Measurements from ENCODE around the gene RNASEH2A.

The RNASEH2A gene

GRCh38 chr19:12782424-12783290 is 23.7 kb upstream of the RNASEH2A start:
- peak; percentile 92 for DNase-seq (ENCODE audit: low spot score)

GRCh38 chr19:12783291-12783848 is 23.0 kb upstream of the RNASEH2A start:
- DNase-seq (ENCODE audit: low spot score) = peak; percentile 26

- DNase-seq (ENCODE audit: low spot score) = peak; percentile 19
These were observed 22.5 kb upstream of the RNASEH2A start for GRCh38 chr19:12783849-12784393.

GRCh38 chr19:12784394-12784870 is 22.0 kb upstream of the RNASEH2A start:
- peak; percentile 31 for DNase-seq (ENCODE audit: low spot score)

- DNase-seq (ENCODE audit: low spot score) = peak; percentile 59
These were observed 21.4 kb upstream of the RNASEH2A start for GRCh38 chr19:12784871-12785430.

DNA sequence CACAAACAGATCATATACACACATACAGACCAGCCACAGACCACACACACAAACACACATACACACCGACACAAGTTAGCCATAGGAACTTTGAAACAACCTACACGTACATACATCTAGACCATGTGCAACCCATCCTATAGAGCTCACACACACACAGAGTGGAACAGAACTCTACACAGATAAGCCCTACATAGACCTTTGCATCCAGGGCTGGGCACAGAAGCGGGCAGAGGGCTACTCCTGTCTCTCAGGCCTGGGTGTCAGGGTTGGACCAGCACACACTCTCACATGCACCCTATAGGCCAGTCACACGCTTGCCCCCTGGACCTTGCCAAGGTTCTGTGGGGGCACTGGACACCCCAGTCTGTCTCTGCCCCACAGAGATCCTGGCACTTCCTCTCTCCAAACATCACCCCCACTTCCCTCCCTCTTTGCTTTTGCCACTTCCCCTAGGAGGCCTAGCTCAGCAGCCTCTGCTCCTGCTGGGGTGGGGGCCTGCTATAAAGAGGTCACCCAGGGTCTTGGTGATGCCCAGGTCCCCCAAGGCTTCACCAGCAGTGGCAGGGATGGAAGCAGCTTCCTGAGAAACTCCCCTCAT is 20.9 kb upstream of the RNASEH2A start:
- peak; percentile 20 for DNase-seq (ENCODE audit: low spot score)

- peak; percentile 23 for DNase-seq (ENCODE audit: low spot score)
These were observed 20.1 kb upstream of the RNASEH2A start for GRCh38 chr19:12786141-12786870.

DNA sequence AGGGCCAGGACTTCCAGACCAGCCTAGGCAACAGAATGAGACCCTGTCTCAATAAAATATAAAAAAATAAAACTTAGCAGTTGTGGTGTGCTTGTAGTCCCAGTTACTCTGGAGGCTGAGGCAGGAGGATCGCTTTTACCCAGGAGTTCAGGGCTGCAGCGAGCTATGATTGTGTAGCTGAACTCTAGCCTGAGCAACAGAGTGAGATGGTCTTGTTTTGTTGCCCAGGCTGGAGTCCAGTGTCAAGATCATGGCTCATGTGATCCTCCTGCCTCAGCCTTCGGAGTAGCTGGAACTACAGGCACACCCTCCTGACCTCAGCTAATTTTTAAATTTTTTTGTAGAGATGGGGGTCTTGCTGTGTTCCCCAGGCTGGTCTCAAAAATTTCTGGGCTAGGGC is 19.4 kb upstream of the RNASEH2A start:
- DNase-seq (ENCODE audit: low spot score) = no peak

DNA sequence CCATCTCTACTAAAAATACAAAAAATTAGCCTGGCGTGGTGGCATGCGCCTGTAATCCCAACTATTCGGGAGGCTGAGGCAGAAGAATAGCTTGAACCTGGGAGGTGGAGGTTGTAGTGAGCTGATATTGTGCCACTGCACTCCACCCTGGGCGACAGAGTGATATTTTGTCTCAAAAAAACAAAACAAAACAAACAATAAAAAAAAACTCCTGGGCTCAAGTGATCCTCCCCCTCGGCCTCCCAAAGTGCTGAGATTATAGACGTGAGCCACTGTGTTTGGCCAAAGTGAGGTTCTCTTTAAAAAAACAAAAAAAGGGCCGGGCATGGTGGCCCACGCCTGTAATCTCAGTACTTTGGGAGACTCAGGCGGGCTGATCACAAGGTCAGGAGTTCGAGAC is 18.9 kb upstream of the RNASEH2A start:
- no peak for DNase-seq (ENCODE audit: low spot score)

DNA sequence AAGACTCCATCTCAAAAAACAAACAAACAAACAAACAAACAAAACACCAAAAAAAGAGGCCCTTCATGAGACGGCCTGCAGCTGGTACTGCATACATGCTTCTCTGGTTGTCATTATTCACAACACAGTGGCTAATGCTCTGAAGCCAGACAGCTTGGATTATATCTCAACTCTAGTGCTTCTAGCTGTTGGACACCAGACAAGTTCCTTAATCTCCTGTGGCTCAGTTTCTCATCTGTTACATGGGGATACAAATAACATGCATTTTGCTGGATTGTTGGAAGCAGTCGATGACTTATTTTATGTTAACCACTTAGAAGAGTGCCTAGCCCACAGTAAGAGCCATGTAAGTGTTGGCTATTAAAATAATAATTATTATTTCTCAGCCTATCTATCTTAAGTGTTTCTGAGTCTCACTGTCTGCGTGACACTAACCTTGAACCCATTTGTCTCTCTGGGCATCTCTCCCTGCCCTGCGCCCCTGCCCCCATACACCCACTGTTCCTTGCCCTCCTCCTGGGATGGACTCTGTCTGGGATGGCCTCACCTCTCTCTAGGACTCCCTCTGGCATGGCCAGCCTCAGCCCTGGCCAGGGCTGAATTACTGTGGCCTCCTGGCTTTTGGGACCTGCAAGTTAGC is 18.2 kb upstream of the RNASEH2A start:
- DNase-seq (ENCODE audit: low spot score) = no peak

DNA sequence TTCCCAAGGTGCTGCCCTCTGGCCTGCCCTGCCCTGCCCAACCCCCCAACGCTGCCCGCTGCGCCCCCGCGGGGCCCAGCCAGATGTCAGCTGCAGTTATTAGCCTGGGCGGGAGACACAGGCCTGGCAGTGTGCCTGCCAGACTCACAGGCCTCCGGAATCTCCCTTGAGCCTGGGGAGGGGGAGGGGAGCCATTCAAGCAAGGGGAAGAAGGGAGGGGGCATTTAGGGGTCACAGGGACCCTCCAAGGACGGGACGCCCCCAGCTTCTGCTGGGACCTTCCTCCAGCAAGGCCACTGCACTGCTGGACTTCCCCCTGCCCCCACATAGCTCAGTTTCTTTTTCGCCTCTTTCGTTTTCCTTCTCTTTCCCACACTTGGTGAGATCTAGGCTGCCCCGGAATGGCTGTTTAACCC is 17.7 kb upstream of the RNASEH2A start:
- peak; percentile 60 for DNase-seq (ENCODE audit: low spot score)

DNA sequence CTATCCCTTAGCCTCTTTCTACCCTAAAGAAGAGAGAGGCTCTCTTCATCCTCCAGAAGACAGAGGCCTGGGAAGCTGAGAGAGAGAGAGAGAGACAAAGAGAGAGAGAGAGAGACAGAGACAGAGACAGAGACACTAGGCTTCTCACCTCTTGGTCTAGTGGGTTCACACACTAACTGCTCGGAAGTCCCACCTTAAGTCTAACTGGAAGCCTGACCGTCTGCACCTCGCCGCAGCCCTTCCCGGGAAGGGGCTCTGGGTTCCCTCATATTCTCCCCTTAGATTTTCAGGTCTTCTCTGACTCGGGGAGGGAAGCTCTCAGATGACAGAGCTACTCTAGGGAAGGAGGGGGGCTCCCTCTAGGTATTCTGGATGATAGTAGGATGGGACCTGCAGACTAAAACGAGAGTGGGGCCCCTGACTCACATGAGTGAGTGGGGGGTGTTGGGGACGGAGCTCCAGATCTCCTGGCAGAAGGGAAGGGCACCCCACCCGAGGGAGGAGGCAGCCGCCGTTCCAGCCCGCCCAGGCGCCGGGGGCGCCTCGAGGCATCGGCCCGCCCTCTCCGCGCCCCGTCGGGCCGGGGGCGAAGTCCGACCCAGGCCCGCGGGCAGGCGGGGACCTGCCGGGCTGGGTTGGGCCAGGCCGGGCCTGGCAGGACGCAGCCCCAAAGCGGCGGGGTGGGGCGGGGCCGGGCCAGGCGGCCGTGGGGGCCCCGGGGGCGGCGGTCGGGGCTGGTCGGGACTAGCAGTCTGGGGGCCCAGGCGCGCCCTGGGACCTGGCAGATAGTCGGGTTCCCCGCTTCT is 17.1 kb upstream of the RNASEH2A start:
- DNase-seq (ENCODE audit: low spot score) = peak; percentile 41

DNA sequence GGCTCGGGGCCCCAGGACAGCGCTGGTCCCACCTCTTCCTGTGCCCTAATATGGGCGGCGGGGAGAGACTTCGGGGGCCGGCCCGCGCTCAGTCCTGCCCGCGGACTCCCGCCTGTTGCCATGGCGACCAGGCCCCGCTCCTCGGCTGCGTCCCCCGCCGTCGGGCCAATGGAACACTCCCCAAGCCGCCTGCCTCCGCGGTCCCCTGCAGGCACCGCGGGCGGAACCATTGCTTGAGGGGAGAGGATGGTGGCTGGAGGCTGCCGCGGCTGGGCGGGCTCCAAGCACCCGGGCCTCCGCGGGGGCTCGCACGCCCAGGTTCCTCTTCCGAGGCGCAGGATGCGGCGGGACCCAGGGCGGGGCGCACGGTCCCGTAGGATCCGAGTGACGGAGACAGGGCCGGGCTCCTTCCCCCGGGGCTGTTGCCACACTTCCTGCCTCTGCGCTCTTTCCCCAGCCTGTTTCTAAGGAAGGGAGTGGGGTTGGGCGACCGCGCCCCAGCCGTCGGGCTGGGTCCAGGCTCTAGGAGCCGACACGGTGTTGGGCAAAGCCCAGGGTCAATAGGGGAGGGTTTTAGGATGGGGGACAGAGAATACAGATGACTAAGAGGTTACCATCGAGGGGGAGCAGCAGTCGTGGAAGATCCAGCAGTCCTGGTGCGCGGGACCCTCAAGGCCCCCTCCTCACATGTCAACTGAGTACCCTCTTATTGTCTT is 16.3 kb upstream of the RNASEH2A start:
- peak; percentile 96 for DNase-seq (ENCODE audit: low spot score)

GRCh38 chr19:12790628-12791344 is 15.6 kb upstream of the RNASEH2A start:
- DNase-seq (ENCODE audit: low spot score) = no peak

GRCh38 chr19:12791345-12792050 is 14.9 kb upstream of the RNASEH2A start, which contains the start of gene JUNB:
Gene JUNB, plus strand, starts transcription at chr19:12791486. Its CDS starts 286 bp downstream, at chr19:12791772.
- peak; percentile 98 for DNase-seq (ENCODE audit: low spot score)

DNA sequence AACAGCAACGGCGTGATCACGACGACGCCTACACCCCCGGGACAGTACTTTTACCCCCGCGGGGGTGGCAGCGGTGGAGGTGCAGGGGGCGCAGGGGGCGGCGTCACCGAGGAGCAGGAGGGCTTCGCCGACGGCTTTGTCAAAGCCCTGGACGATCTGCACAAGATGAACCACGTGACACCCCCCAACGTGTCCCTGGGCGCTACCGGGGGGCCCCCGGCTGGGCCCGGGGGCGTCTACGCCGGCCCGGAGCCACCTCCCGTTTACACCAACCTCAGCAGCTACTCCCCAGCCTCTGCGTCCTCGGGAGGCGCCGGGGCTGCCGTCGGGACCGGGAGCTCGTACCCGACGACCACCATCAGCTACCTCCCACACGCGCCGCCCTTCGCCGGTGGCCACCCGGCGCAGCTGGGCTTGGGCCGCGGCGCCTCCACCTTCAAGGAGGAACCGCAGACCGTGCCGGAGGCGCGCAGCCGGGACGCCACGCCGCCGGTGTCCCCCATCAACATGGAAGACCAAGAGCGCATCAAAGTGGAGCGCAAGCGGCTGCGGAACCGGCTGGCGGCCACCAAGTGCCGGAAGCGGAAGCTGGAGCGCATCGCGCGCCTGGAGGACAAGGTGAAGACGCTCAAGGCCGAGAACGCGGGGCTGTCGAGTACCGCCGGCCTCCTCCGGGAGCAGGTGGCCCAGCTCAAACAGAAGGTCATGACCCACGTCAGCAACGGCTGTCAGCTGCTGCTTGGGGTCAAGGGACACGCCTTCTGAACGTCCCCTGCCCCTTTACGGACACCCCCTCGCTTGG is 14.1 kb upstream of the RNASEH2A start:
- peak; percentile 73 for DNase-seq (ENCODE audit: low spot score)

GRCh38 chr19:12792853-12793289 is 13.5 kb upstream of the RNASEH2A start:
- no peak for DNase-seq (ENCODE audit: low spot score)

All from CD4-positive, alpha-beta T cell treated with Interleukin-15 for 4 hours (primary cell).